GM12878 (cell line): ENCODE data around the gene RPS16. TPM values are rescaled to one million over a fixed set of nuclear protein-coding genes. Genes with fewer than 3 reads are reported as not detected.

Source experiments
- ATAC-seq: fragments of 200-7000 bp; cut with Tn5 transposase; 3 replicates; pipeline ENCODE4 v1.9.1; 2020; ENCODE audit warnings: mild to moderate bottlenecking, moderate library complexity
- BruUV-seq: library from RNA; stranded (reverse); fragments of 400-500 nt; replicated peaks from 2 replicates; lab custom pipeline; 2021; lab: Mats Ljungman, UMichigan
- CTCF ChIA-PET: fragments of 300-600 bp; sonication (Branson Sonifier 250); formaldehyde crosslinking; extraction: SDS; loops from one replicate; lab custom pipeline; 2021; ENCODE audit warnings: inconsistent platforms; lab: Yijun Ruan, JAX
- POLR2A ChIA-PET: fragments of 350-600 bp; formaldehyde crosslinking; extraction: SDS; loops from one replicate; lab custom pipeline; 2021; ENCODE audit warnings: inconsistent platforms; lab: Charles Lee
- RAD21 ChIA-PET: fragments of 300-600 bp; sonication (Branson Sonifier 250); formaldehyde crosslinking; loops from one replicate; lab custom pipeline; 2023; ENCODE audit warnings: antibody characterized with exemption; ENCODE audit not compliant: unreplicated experiment; lab: Charles Lee
- SMC1A ChIA-PET: fragments of 300-600 bp; sonication (Branson Sonifier 250); formaldehyde crosslinking; loops from one replicate; lab custom pipeline; 2023; ENCODE audit not compliant: unreplicated experiment, uncharacterized antibody; lab: Charles Lee
- DNase-seq: peaks from one replicate; pipeline ENCODE4 v3.0.0-alpha.2; 2011; ENCODE audit warnings: low read depth, low spot score
- FAIRE-seq: peaks from 3 replicates; lab custom pipeline; 2011; peaks lifted over from hg19 to GRCh38; lab: Jason Lieb, UNC
- H2AFZ ChIP-seq: 2 replicates; pipeline ENCODE4 v1.6.0; 2011; ENCODE audit warnings: low read depth, low read length, control low read depth; ENCODE audit not compliant: control insufficient read depth
- H3K27ac ChIP-seq: 2 replicates; pipeline ENCODE4 v1.5.1; 2011; ENCODE audit warnings: control low read depth; ENCODE audit not compliant: control insufficient read depth, insufficient read depth
- H3K27me3 ChIP-seq, 2 experiments: replicated peaks in 1 of 2; 2 replicates each; pipeline versions ENCODE4 v1.6.0 to v1.6.1; 2011; ENCODE audit warnings: low read length in 1 of 2; ENCODE audit not compliant: control insufficient read depth in 2 of 2, insufficient read depth in 2 of 2
- H3K36me3 ChIP-seq, 2 experiments: 2 replicates each; pipeline ENCODE4 v1.5.1; 2011; ENCODE audit warnings: low read length in 1 of 2; ENCODE audit not compliant: control insufficient read depth in 2 of 2, insufficient read depth in 2 of 2
- H3K4me1 ChIP-seq: 2 replicates; pipeline ENCODE4 v1.6.1; 2011; ENCODE audit warnings: mild to moderate bottlenecking, low read length, moderate library complexity, mixed read lengths; ENCODE audit not compliant: control insufficient read depth, insufficient read depth
- H3K4me2 ChIP-seq: 2 replicates; pipeline ENCODE4 v1.6.0; 2011; ENCODE audit warnings: control low read depth; ENCODE audit not compliant: control insufficient read depth, insufficient read depth
- H3K4me3 ChIP-seq: fragments of 200-600 bp; sonication (generic); 2 replicates; pipeline ENCODE4 v1.5.1; 2016
- H3K79me2 ChIP-seq: 2 replicates; pipeline ENCODE4 v1.6.0; 2011; ENCODE audit warnings: low read length; ENCODE audit not compliant: control insufficient read depth, insufficient read depth
- H3K9ac ChIP-seq: 2 replicates; pipeline ENCODE4 v1.8.0; 2011; ENCODE audit warnings: low read length, control low read depth, mixed read lengths; ENCODE audit not compliant: control insufficient read depth, insufficient read depth
- H3K9me3 ChIP-seq: replicated peaks from 3 replicates; pipeline ENCODE4 v1.5.1; 2011; ENCODE audit warnings: mild to moderate bottlenecking, low read length; ENCODE audit not compliant: control insufficient read depth, insufficient read depth
- H4K20me1 ChIP-seq: 2 replicates; pipeline ENCODE4 v1.6.0; 2011; ENCODE audit not compliant: control insufficient read depth, insufficient read depth
- CTCF ChIP-seq, 3 experiments: IDR thresholded peaks in 2 of 3; conservative IDR thresholded peaks in 1 of 3; 2 replicates each; pipeline ENCODE4 v1.5.1; 2011; ENCODE audit warnings: low read depth in 3 of 3, low read length in 3 of 3, mild to moderate bottlenecking in 3 of 3, control low read depth in 2 of 3, moderate library complexity in 2 of 3, inconsistent platforms in 1 of 3, mixed read lengths in 1 of 3; ENCODE audit not compliant: control insufficient read depth in 2 of 3, insufficient read depth in 1 of 3; ENCODE audit errors: extremely low read depth in 1 of 3
- HDGF ChIP-seq: fragments of 450-650 bp; IDR thresholded peaks from 2 replicates; pipeline ENCODE4 v1.6.1; 2016; ENCODE audit warnings: antibody characterized with exemption
- RAD21 ChIP-seq: IDR thresholded peaks from 2 replicates; pipeline ENCODE4 v1.6.1; 2011; ENCODE audit warnings: mild to moderate bottlenecking, low read depth, low read length, moderate library complexity; ENCODE audit not compliant: insufficient read depth
- SMC3 ChIP-seq: IDR thresholded peaks from 2 replicates; pipeline ENCODE4 v1.6.1; 2011; ENCODE audit warnings: low read length, improper control_type of control experiment, borderline replicate concordance
- SPI1 ChIP-seq: IDR thresholded peaks from 2 replicates; pipeline ENCODE4 v1.6.1; 2011; ENCODE audit warnings: low read depth, mild to moderate bottlenecking, low read length, moderate library complexity, borderline replicate concordance; ENCODE audit not compliant: insufficient read depth
- SUZ12 ChIP-seq: fragments of 200-600 bp; sonication (generic); IDR thresholded peaks from one replicate; pipeline ENCODE4 v1.6.1; 2018; ENCODE audit warnings: antibody characterized with exemption, mild to moderate bottlenecking; ENCODE audit not compliant: unreplicated experiment
- WGBS: methylation state at CpG from one replicate; pipeline ENCODE4 v1.1.6; 2016; ENCODE audit warnings: low lambda C conversion rate; ENCODE audit not compliant: insufficient replicate concordance, insufficient coverage; ENCODE audit errors: missing lambda C conversion rate; 5-methylcytosine and 5-hydroxymethylcytosine counted together
- in situ Hi-C: fragments of 300-500 bp; cut with MboI; formaldehyde crosslinking; loops from 9 replicates; pipeline ENCODE4 v1.14.3; 2018; ENCODE audit warnings: mixed read lengths
- intact Hi-C: fragments of 100-400 bp; cut with micrococcal nuclease; formaldehyde crosslinking; loops from one replicate; pipeline ENCODE4 v1.14.2; 2022; ENCODE audit not compliant: unreplicated experiment
- polyA plus RNA-seq, 11 experiments: library from polyadenylated mRNA; depleted of rRNA in 4 of 11; unstranded in 6 of 11; stranded (reverse) in 5 of 11; fragments of >200 nt; fragmentation: Nextera tagmentation in 4 of 11; fragmentation: Illumina TruSeq in 1 of 11; extraction: Ambion mirVana in 4 of 11; extraction: Trizol in 1 of 11; gene quantifications; 1 replicate in 1 of 11; 2 replicates in 10 of 11; pipeline versions ENCODE4 v1.2.1 to v1.2.3, GENCODE V29; 2011 to 2016; ENCODE audit warnings: inconsistent platforms in 2 of 11, missing spikeins in 2 of 11, low read depth in 1 of 11
- total RNA-seq, 4 experiments: library from RNA; depleted of rRNA in 3 of 4; stranded (reverse); fragments of >200 nt in 3 of 4; fragmentation: Illumina TruSeq in 1 of 4; extraction: Trizol in 1 of 4; gene quantifications; 2 replicates each; pipeline versions ENCODE4 v1.2.1 to v1.2.3, GENCODE V29; 2013 to 2021

RPS16 gene
- total and polyA plus RNA-seq, 10 of the 15 experiments (the other 5 are each of a cell fraction or from before 2014, with no cell fraction given): 148 to 4,810 (median 2,343) TPM

- FAIRE-seq: no peak
- POLR2A ChIA-PET: no interaction called here
- no TSS peak for BruUV-seq
These were observed 38.4 kb upstream of the RPS16 start for GRCh38 chr19:39474139-39474620.

More at GRCh38 chr19:39474139-39474620, 38.4 kb upstream of the RPS16 start:
- H2AFZ ChIP-seq: no peak overlapping the region
- no peak overlapping the region for H3K9ac ChIP-seq
- no peaks in the 10 kb centered on the region for H3K9me3 ChIP-seq
- 41% methylated on average over 8 of the region's 9 CpGs for WGBS
- H4K20me1 ChIP-seq: no peaks in the 10 kb centered on the region
- H3K4me1 ChIP-seq: no peaks in the 10 kb centered on the region
- no peak for DNase-seq
- ChIA-PET CTCF (interaction anchor here (0.8 to 3.9 kb wide), 27 partner anchors 11 to 201 kb away, joined by 3 to 41 read pairs (median 4); partner anchors contain the start of genes DLL3, EID2B, RPS16 and SUPT5H), SMC1A (interaction anchor here (1.0 to 1.7 kb wide), 6 partner anchors 16 to 62 kb away, joined by 3 to 8 read pairs (median 4); partner anchors contain the start of genes EID2B and RPS16), RAD21 (interaction anchor here (1.1 to 1.9 kb wide), 4 partner anchors 29 to 78 kb away, joined by 4 to 6 read pairs (median 4); partner anchors contain the start of gene EID2B)
- peaks cover 41 to 58% of the 10 kb centered on the region in 2 experiments for H3K36me3 ChIP-seq
- H3K79me2 ChIP-seq: no peaks in the 10 kb centered on the region
- TF ChIP-seq RAD21 (peak; percentile 51), SMC3 (peak; percentile 65), CTCF (IDR thresholded peaks at IDR 0.05 in 2 of 3, conservative IDR thresholded peaks at IDR 0.05 in 1 of 3; ENCODE audit: control insufficient read depth in 2 of 3, extremely low read depth in 1 of 3, insufficient read depth in 1 of 3, low read depth in 3 of 3, low read length in 3 of 3) (peak; percentile 65 to 94 (median 78)), SPI1 (0 out of 2 replicates have a peak, but pooled peaks have one; percentile 4), HDGF (peak; percentile 47; the same call in 1 of the 2 replicates), SUZ12 (no peak)
- H3K4me2 ChIP-seq: no peak overlapping the region
- ATAC-seq: peak; percentile 93
- intact Hi-C loops (loop anchor here (1.0 kb wide), 1 partner anchor 58 kb away; the partner anchor contains the start of gene EID2B), in situ Hi-C loops (no loop called here)
- H3K4me3 ChIP-seq: no peak overlapping the region
- H3K27ac ChIP-seq: no peak overlapping the region
- H3K27me3 ChIP-seq: no peaks in the 10 kb centered on the region
